HuH-7 (cell line): ENCODE measurements around the gene KLHL26.

Experiments
- DNase-seq: peaks from one replicate; pipeline ENCODE4 v3.0.0; 2011; ENCODE audit warnings: low spot score

The KLHL26 gene

GRCh38 chr19:18613589-18614234, 23.1 kb upstream of the KLHL26 start:
- no peak for DNase-seq

DNA sequence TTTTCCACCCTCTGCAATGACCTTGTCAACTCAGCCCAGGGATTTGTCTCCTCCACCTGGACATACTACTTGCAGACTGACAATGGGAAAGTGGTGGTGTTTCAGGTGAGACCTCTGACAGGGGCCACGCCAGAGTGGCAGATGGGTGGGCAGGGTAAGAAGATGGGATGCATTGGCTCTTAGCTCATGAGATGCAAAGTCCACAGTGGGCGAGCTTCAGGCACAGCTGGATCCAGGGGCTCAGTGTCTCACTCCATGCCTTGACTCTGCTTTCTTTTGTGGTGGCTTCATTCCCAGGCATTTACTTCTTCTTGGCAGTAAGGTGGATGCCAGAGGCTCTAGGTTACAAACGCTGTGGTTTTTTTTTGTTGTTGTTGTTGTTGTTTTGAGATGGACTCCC, 20.8 kb upstream of the KLHL26 start:
- no peak for DNase-seq

DNA sequence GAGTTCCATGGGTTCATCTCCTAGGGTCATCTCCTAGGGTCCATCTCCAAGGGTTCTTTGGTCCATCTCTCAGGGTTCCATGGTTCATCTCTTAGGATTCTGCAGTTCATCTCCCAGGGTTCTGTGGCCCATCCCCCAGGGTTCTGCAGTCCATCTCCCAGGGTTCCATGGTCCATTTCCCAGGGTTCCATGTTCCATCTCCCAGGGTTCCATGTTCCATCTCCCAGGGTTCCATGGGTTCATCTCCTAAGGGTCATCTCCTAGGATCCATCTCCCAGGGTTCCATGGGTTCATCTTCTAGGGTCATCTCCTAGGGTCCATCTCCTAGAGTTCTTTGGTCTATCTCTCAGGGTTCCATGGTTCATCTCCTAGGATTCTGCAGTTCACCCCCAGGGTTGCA, 19.3 kb upstream of the KLHL26 start:
- DNase-seq: no peak

- DNase-seq: no peak
Measured at GRCh38 chr19:18618236-18618635, 18.6 kb upstream of the KLHL26 start.

GRCh38 chr19:18620311-18620710, 16.5 kb upstream of the KLHL26 start:
- no peak for DNase-seq

- DNase-seq: no peak
Measured at GRCh38 chr19:18620902-18621301, 15.9 kb upstream of the KLHL26 start.

- DNase-seq: no peak
Measured at GRCh38 chr19:18626906-18627305, 9.9 kb upstream of the KLHL26 start.

- DNase-seq: no peak
Measured at GRCh38 chr19:18629166-18630088, 7.4 kb upstream of the KLHL26 start.

GRCh38 chr19:18633321-18633720, 3.5 kb upstream of the KLHL26 start:
- no peak for DNase-seq

GRCh38 chr19:18634612-18635297, 2.1 kb upstream of the KLHL26 start:
- no peak for DNase-seq

GRCh38 chr19:18635831-18636182, 1.0 kb upstream of the KLHL26 start:
- DNase-seq: no peak

- DNase-seq: peak; percentile 79
Measured at GRCh38 chr19:18636183-18636968, 452 bp upstream of the KLHL26 start.

DNA sequence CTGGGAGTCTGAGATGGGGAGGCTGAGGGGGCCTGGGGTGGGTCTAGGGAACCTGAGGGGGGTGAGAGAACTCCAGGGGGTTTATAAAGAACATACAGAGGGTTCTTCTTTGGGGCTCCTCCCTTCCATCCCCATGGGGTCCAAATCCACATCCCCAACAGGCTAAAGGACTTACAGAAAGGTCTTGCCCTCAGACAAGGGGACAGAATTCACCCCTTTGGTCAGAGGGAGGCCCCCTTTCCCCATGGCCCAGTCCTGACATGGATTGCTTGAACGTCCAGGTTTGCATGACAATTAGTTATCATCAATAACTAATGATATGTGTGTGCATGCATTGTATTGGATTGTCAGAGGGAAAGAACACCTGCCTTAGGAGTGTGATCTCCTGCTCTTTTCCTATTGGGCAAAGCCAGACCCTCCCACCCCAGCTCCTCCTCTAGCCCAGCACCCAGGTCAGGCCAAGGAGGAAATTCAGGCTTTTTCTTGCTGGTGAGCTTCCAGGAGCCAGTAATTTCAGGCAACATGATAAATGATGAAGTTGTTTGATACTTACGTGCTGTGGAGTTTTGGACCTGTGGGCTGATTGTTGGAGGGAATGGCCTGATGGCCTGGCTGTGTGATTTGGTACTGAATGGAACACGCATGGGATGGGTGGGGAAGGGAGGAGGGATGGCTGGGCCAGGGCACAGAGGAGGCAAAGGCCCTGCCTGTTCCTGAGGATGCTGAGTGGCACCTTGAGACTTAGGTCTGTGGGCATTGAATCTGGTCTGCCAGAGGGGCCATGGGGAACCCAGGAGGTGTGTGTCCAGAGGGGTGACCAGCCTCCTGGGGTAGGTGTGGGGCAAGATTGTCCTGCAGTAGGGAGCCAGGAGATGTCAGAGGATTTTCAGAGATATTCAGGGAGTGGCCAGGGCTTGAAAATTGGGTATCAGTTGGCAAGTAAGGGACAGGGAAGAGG, 1.1 kb downstream of the KLHL26 start:
- DNase-seq: no peak

- no peak for DNase-seq
Measured at GRCh38 chr19:18639706-18640243, 2.9 kb downstream of the KLHL26 start.

DNA sequence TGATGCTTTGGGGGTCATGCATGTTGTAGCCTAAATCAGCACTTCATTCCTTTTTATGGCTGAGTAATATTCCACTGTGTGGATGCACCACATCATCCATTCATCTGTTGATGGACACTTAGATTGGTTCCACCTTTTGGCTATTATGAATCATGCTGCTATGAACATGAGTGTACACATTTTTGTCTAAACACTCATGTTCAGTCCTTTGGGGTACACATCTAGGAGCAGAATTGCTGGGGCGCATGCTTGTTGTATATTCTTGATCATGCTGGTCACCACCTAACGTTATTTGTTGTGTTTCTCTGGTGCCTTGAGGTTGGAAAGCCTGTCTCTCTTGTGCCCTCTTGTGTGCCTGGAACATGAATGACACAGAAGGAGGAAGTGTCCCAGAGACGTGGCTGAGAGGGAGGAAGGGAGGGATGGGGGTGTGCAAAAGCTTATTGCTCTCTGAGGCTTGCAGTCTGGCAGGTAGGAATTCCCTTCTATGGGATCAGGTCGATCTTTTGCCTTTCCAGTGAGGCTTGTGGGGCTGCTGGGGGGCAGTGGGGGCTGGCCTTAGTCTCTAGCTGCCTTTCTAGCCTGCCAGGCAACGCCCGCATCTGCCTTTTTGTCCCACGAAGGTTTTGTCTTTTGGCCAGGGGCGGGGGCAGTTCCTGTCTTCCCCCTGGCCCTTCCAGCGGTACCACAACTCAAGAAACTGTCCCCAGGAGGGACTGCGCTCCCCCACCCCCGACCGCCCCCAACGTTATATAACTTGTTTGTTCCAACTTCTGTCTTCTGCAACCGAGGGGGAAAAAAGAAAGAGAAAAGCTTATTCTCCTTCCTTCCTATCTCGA, 7.6 kb downstream of the KLHL26 start:
- DNase-seq: peak; percentile 47

- DNase-seq: no peak
Measured at GRCh38 chr19:18645035-18645511, 8.2 kb downstream of the KLHL26 start.

DNA sequence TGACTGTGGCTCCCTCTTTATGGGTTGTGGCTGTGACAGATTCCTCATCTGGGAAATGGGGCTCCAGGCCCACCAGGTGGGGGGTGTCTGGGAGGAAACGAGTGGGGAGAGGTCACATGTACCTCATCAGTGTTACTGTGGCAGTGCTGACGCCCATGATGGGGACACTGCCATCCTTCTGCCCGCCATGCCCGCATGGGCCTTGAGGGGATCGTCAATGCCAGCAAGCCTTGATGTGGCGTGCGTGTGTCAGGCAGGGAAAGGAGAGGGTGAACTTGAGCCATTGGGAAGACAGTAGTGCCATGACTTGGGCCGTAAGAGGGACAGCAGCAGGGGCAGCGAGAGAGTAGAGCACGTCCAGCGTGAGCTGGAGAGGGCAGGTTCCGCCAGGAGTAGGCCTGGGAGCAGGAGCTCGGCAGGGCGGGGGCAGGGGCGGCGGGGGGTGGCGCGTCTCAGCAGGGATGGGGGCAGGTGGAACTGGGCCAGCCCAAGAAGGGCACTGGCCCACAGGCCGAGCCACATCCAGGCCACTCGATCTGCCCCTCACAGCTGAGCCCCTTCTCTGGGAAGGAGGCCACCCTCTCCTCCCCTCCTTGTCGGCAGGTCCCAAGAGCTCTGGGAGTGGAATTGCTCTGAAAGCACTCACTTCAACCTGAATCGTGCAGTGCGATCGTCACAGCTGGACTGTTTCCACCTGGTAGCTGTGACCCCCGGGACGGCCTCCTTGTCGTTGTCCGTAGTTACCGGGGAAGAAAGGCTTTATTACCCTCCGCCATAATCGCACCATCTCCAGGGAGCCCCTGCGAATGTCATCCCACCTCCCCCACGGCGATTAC, 9.9 kb downstream of the KLHL26 start:
- no peak for DNase-seq

DNA sequence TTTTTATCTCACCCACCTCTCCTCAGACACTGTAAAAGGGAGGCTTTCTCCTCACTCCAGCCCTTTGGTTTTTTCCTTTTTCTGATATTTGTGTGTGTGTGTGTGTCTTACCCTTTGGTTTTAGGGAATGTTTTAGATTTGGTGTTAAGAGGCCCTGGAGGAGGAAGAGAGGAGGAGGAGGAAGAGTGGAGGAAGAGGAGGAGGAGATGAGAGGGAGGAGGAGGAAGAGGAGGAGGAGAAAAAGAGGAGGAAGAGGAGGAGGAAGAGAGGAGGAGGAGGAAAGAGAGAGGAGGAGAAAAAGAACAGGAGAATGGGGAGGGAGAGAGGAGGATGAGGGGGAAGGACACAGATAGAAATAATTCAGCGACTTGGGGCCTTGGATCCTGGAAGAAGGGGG, 10.5 kb downstream of the KLHL26 start:
- no peak for DNase-seq

- DNase-seq: no peak
Measured at GRCh38 chr19:18647807-18648206, 11.0 kb downstream of the KLHL26 start.
